NT2/D1 (cell line): ENCODE data around the gene CELF5.

Source experiments
- SUZ12 ChIP-seq: IDR thresholded peaks from 2 replicates; pipeline ENCODE4 v1.6.1; 2011; ENCODE audit not compliant: insufficient read length, insufficient read depth; ENCODE audit errors: extremely low read depth
- YY1 ChIP-seq: IDR thresholded peaks from 2 replicates; pipeline ENCODE4 v1.6.1; 2011; ENCODE audit not compliant: insufficient read length, insufficient read depth
- ZNF274 ChIP-seq: IDR thresholded peaks from 2 replicates; pipeline ENCODE4 v1.6.1; 2011; ENCODE audit warnings: mild to moderate bottlenecking, low read depth, low read length

DNA sequence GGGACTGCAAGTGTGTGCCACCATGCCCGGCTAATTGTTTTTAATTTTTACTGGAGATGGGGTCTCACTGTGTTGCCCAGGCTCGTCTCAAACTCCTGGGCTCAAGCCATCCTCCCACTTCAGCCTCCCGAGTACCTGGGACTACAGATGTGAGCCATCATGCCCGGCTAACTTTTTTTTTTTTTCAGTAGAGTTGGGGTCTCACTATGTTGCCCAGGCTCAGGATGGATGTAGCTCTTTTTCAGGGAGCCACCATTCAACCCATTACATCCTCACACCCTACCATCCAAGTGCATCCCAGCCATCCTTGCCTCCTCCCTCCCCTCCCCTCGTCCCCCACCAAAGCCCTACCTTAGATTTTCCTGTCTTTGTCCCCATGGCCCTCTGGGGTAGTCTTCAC lies 14.9 kb downstream of the CELF5 start:
- TF ChIP-seq YY1, result no peak
- no peak for TF ChIP-seq SUZ12
- no peak for TF ChIP-seq ZNF274
